Measurements from ENCODE around the gene RHOD.

DNA sequence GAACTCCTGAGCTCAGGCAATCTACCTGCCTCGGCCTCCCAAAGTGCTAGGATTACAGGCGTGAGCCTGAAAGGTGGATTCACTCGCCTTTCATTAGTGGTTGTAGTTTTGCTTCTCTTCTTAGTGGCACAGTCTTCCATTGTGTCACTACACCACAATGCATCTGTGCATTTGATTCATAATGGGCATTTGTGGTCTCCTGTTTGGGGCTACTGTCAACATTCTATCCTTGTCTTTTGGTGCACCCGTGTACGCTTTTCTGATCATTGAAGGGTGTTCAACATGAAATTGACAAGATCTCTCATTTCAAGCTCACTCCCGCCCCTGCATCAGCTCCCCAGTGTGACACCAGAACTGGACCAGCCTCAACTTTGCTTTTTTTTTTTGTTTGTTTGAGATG is 35.7 kb upstream of the RHOD start:
- TF ChIP-seq CTCF (IDR thresholded peaks at IDR 0.05): no peak
- TF ChIP-seq ELF1 (IDR thresholded peaks at IDR 0.05): no peak
- TF ChIP-seq NRF1 (IDR thresholded peaks at IDR 0.05; ENCODE audit: low read depth, low read length): no peak
- TF ChIP-seq CHD2 (IDR thresholded peaks at IDR 0.05; ENCODE audit: low read length, partially characterized antibody): no peak
- TF ChIP-seq EZH2phosphoT487 (IDR thresholded peaks at IDR 0.05; ENCODE audit: borderline replicate concordance, low read depth): no peak
- TF ChIP-seq REST (IDR thresholded peaks at IDR 0.05; ENCODE audit: low read depth, low read length): no peak
- TF ChIP-seq EP300 (IDR thresholded peaks at IDR 0.05; ENCODE audit: borderline replicate concordance in 1 of 2, low read depth in 1 of 2, low read length in 1 of 2): no peak

Measured in SK-N-SH (cell line).